COR-L47 (cell line): ENCODE data around the gene HEG1.
A peak's percentile ranks its signal among the peaks of the same experiment; 100 is the strongest.
"Not testable (repeated sequence)": the region's sequence is repeated elsewhere in the genome, so short reads cannot be mapped to it uniquely, and the experiment has no call there.

ENCODE experiments used
- DNase-seq: peaks from one replicate; lab custom pipeline; 2025; lab: John Stamatoyannopoulos, UW

The HEG1 gene

GRCh38 chr3:125055913-125056745 lies at the start of gene HEG1:
Gene HEG1 (minus strand): TSS chr3:125055997. CDS start chr3:125055890, 107 bp downstream.
- DNase-seq = peak; percentile 47

GRCh38 chr3:125105116-125105515 lies 49.3 kb upstream of the HEG1 start:
- no peak for DNase-seq

- DNase-seq = no peak
Observed at GRCh38 chr3:125104639-125105038, 48.8 kb upstream of the HEG1 start.

- DNase-seq = no peak
Observed at GRCh38 chr3:125103406-125103805, 47.6 kb upstream of the HEG1 start.

GRCh38 chr3:125102470-125102869 lies 46.7 kb upstream of the HEG1 start:
- no peak for DNase-seq

GRCh38 chr3:125098611-125099291 lies 43.0 kb upstream of the HEG1 start:
- no peak for DNase-seq

- no peak for DNase-seq
Observed at GRCh38 chr3:125090649-125091048, 34.9 kb upstream of the HEG1 start.

- no peak for DNase-seq
Observed at GRCh38 chr3:125087768-125088391, 32.1 kb upstream of the HEG1 start.

- DNase-seq = no peak
Observed at GRCh38 chr3:125085166-125085565, 29.4 kb upstream of the HEG1 start.

- DNase-seq = no peak
Observed at GRCh38 chr3:125083776-125084175, 28.0 kb upstream of the HEG1 start.

- not testable (repeated sequence) for DNase-seq
Observed at GRCh38 chr3:125082339-125082738, 26.5 kb upstream of the HEG1 start.

- DNase-seq = no peak
Observed at GRCh38 chr3:125080077-125080476, 24.3 kb upstream of the HEG1 start.

GRCh38 chr3:125079675-125080045 lies 23.9 kb upstream of the HEG1 start:
- no peak for DNase-seq

GRCh38 chr3:125078951-125079674 lies 23.3 kb upstream of the HEG1 start:
- no peak for DNase-seq

- no peak for DNase-seq
Observed at GRCh38 chr3:125077864-125078263, 22.1 kb upstream of the HEG1 start.

GRCh38 chr3:125076464-125076863 lies 20.7 kb upstream of the HEG1 start:
- no peak for DNase-seq

GRCh38 chr3:125075738-125076137 lies 19.9 kb upstream of the HEG1 start:
- no peak for DNase-seq

- DNase-seq = no peak
Observed at GRCh38 chr3:125073390-125073905, 17.7 kb upstream of the HEG1 start.

GRCh38 chr3:125072749-125073389 lies 17.1 kb upstream of the HEG1 start:
- no peak for DNase-seq

- DNase-seq = no peak
Observed at GRCh38 chr3:125072301-125072700, 16.5 kb upstream of the HEG1 start.

- DNase-seq = no peak
Observed at GRCh38 chr3:125069968-125070745, 14.4 kb upstream of the HEG1 start.
